ENCODE results near the gene LPAR2. TPM values are rescaled to one million over a fixed set of nuclear protein-coding genes. Genes with fewer than 3 reads are reported as not detected.

The LPAR2 gene
- total and polyA plus RNA-seq, 2 donors (not counting 3 experiments of a cell fraction or from before 2014, with no cell fraction given) = 4.7 to 5.0 TPM

DNA sequence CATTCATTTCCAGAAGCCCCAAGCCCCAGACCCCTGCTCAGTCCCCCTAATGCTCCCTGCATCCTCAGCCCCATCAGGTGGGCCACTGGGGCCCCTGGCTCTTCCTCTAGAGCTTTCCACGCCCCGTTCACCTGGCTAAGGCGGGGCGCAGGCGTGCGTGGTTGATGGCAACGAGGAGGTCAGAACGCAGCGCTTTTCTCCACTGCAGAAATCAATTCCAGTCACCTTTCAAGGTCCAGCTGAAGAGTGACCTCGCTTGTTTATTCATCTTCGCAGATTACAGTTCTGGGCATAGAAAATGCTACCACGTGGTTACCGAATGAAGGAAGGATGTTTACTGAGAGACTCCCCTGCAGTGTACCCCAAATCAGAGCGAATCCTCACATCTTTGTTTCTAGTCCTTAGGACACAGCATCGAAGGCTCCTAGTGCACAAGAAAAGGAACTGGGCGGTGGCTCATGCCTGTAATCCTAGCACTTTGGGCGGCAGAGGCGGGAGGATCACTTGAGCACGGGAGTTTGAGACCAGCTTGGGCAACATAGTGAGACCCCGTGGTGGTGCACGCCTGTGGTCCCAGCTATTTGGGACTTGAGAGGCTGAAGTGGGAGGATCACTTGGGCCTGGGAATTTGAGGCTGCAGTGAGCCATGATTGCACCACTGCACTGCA is 8.7 kb downstream of the LPAR2 start:
- ChIA-PET CTCF (no interaction called here), POLR2A (no interaction called here)
- Histone ChIP-seq H3K79me2 (ENCODE audit: control insufficient read depth, insufficient read depth, low read length) (no peaks in the 10 kb centered on the region), H3K27me3 (ENCODE audit: control insufficient read depth in 2 of 2, insufficient read depth in 2 of 2, low read length in 2 of 2) (no peaks in the 10 kb centered on the region), H3K27ac (ENCODE audit: insufficient read depth, low read depth, low read length) (no peak overlapping the region), H3K4me1 (ENCODE audit: control insufficient read depth, extremely low read depth, insufficient read depth, low read length) (no peaks in the 10 kb centered on the region), H4K20me1 (replicated peaks; ENCODE audit: control insufficient read depth, extremely low read depth, insufficient read depth, low read length) (no peaks in the 10 kb centered on the region), H3K4me3 (replicated peaks in 1 of 3; ENCODE audit: insufficient read depth in 1 of 3, low read depth in 1 of 3, low read length in 3 of 3) (no peak overlapping the region), H3K9me1 (replicated peaks; ENCODE audit: control insufficient read depth, extremely low read depth, insufficient read depth, low read length) (no peaks in the 10 kb centered on the region), H3K36me3 (ENCODE audit: control insufficient read depth in 2 of 2, extremely low read depth in 1 of 2, insufficient read depth in 2 of 2, low read length in 2 of 2) (no peaks in the 10 kb centered on the region), H3K9ac (replicated peaks; ENCODE audit: extremely low read depth, insufficient read depth, low read length) (no peak overlapping the region), H3K9me3 (replicated peaks; ENCODE audit: control insufficient read depth, insufficient read depth, low read length) (no peaks in the 10 kb centered on the region), H2AFZ (ENCODE audit: low read depth, low read length) (no peak overlapping the region), H3K4me2 (ENCODE audit: insufficient read depth, low read length) (no peak overlapping the region)
- intact Hi-C loops (cut with micrococcal nuclease) (no loop called here), dilution Hi-C loops (cut with MboI; ENCODE audit: extremely low pct_ligation_motif_present, low sequenced_read_pairs) (no loop called here)
- FAIRE-seq (no peak), DNase-seq (ENCODE audit: low read depth, low spot score) (no peak)
- TF ChIP-seq EZH2 (IDR thresholded peaks at IDR 0.05; ENCODE audit: borderline replicate concordance, low read depth, low read length, severe bottlenecking) (no peak), MYC (IDR thresholded peaks at IDR 0.05; ENCODE audit: low read depth, low read length) (no peak), POLR2A (IDR thresholded peaks at IDR 0.05; ENCODE audit: low read depth, low read length) (no peak), JUN (IDR thresholded peaks at IDR 0.05; ENCODE audit: borderline replicate concordance, insufficient read depth, insufficient read length, low read depth) (no peak), POLR2AphosphoS5 (IDR thresholded peaks at IDR 0.05; ENCODE audit: insufficient read depth, low read depth, low read length) (no peak), GATA2 (IDR thresholded peaks at IDR 0.05; ENCODE audit: insufficient read depth, insufficient read length, low read depth, low read length) (no peak), FOS (IDR thresholded peaks at IDR 0.05; ENCODE audit: borderline replicate concordance, insufficient read depth, low read length) (no peak)
- TF ChIP-seq, protein P1, sequence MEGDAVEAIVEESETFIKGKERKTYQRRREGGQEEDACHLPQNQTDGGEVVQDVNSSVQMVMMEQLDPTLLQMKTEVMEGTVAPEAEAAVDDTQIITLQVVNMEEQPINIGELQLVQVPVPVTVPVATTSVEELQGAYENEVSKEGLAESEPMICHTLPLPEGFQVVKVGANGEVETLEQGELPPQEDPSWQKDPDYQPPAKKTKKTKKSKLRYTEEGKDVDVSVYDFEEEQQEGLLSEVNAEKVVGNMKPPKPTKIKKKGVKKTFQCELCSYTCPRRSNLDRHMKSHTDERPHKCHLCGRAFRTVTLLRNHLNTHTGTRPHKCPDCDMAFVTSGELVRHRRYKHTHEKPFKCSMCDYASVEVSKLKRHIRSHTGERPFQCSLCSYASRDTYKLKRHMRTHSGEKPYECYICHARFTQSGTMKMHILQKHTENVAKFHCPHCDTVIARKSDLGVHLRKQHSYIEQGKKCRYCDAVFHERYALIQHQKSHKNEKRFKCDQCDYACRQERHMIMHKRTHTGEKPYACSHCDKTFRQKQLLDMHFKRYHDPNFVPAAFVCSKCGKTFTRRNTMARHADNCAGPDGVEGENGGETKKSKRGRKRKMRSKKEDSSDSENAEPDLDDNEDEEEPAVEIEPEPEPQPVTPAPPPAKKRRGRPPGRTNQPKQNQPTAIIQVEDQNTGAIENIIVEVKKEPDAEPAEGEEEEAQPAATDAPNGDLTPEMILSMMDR (IDR thresholded peaks at IDR 0.05; ENCODE audit: extremely low read depth in 1 of 2, insufficient read depth in 1 of 2, low read depth in 1 of 2, low read length in 2 of 2) = no peak
- TF ChIP-seq, protein P2, sequence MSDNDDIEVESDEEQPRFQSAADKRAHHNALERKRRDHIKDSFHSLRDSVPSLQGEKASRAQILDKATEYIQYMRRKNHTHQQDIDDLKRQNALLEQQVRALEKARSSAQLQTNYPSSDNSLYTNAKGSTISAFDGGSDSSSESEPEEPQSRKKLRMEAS (IDR thresholded peaks at IDR 0.05; ENCODE audit: insufficient read depth, insufficient read length) = no peak
- no TSS peak for BruUV-seq (replicated peaks)

Data from endothelial cell of umbilical vein (primary cell).